ENCODE measurements around the gene ESPN.
A peak's percentile ranks its signal among the peaks of the same experiment; 100 is the strongest.
"Not testable (repeated sequence)": the region's sequence is repeated elsewhere in the genome, so short reads cannot be mapped to it uniquely, and the experiment has no call there.

ESPN gene

GRCh38 chr1:6434186-6434585 lies 9.6 kb downstream of the ESPN start:
- no peak for DNase-seq
- Histone ChIP-seq H3K27me3 (no peaks in the 10 kb centered on the region), H3K36me3 (no peaks in the 10 kb centered on the region), H3K4me3 (ENCODE audit: low read depth, low read length) (no peak overlapping the region), H3K4me1 (no peaks in the 10 kb centered on the region), H3K9me3 (no peaks in the 10 kb centered on the region)
- TF ChIP-seq, protein P1, sequence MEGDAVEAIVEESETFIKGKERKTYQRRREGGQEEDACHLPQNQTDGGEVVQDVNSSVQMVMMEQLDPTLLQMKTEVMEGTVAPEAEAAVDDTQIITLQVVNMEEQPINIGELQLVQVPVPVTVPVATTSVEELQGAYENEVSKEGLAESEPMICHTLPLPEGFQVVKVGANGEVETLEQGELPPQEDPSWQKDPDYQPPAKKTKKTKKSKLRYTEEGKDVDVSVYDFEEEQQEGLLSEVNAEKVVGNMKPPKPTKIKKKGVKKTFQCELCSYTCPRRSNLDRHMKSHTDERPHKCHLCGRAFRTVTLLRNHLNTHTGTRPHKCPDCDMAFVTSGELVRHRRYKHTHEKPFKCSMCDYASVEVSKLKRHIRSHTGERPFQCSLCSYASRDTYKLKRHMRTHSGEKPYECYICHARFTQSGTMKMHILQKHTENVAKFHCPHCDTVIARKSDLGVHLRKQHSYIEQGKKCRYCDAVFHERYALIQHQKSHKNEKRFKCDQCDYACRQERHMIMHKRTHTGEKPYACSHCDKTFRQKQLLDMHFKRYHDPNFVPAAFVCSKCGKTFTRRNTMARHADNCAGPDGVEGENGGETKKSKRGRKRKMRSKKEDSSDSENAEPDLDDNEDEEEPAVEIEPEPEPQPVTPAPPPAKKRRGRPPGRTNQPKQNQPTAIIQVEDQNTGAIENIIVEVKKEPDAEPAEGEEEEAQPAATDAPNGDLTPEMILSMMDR (IDR thresholded peaks at IDR 0.05; ENCODE audit: low read depth, low read length): no peak

DNA sequence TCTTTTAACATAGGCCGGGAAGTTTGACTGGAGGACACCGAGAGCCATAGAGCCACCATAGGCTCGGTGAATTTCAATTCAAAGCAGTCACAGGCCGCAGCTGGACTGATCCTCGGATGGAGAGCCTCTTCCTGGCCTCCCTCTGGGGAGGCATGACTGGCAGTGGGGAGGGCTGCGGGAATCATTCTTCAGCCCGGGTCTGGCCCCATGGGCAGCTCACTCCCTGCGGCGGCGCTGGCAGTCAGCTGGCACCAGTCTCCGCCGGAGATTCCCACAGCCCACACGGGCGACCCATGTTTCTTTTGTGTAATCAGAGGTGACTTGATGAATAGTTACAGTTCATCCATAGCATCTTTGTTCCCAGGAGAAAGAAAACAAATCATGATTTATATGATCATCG lies 10.6 kb downstream of the ESPN start:
- Histone ChIP-seq H3K4me1 (no peaks in the 10 kb centered on the region), H3K27me3 (no peaks in the 10 kb centered on the region), H3K4me3 (ENCODE audit: low read depth, low read length) (no peak overlapping the region), H3K9me3 (no peaks in the 10 kb centered on the region), H3K36me3 (no peaks in the 10 kb centered on the region)
- TF ChIP-seq, protein P1 (IDR thresholded peaks at IDR 0.05; ENCODE audit: low read depth, low read length): no peak
- DNase-seq: no peak

GRCh38 chr1:6435547-6435946 lies 11.0 kb downstream of the ESPN start:
- no peak overlapping the region for H3K4me3 ChIP-seq (ENCODE audit: low read depth, low read length)
- TF ChIP-seq, protein P1 (IDR thresholded peaks at IDR 0.05; ENCODE audit: low read depth, low read length): no peak
- no peaks in the 10 kb centered on the region for H3K27me3 ChIP-seq
- H3K9me3 ChIP-seq: no peaks in the 10 kb centered on the region
- H3K36me3 ChIP-seq: no peaks in the 10 kb centered on the region
- no peak for DNase-seq
- H3K4me1 ChIP-seq: no peaks in the 10 kb centered on the region

GRCh38 chr1:6436277-6436676 lies 11.7 kb downstream of the ESPN start:
- H3K4me3 ChIP-seq (ENCODE audit: low read depth, low read length); H3K27me3 ChIP-seq; H3K9me3 ChIP-seq; H3K4me1 ChIP-seq; H3K36me3 ChIP-seq; DNase-seq: not testable (repeated sequence)

- TF ChIP-seq, protein P1 (IDR thresholded peaks at IDR 0.05; ENCODE audit: low read depth, low read length): peak; percentile 23; the same call in 1 of the 2 replicates
- H3K4me1 ChIP-seq; H3K4me3 ChIP-seq (ENCODE audit: low read depth, low read length); H3K36me3 ChIP-seq; H3K9me3 ChIP-seq; H3K27me3 ChIP-seq: not testable (repeated sequence)
- peak; percentile 33 for DNase-seq
Observed at GRCh38 chr1:6437012-6437700, 12.6 kb downstream of the ESPN start.

GRCh38 chr1:6438047-6438525 lies 13.5 kb downstream of the ESPN start:
- Histone ChIP-seq H3K9me3 (no peaks in the 10 kb centered on the region), H3K4me3 (ENCODE audit: low read depth, low read length) (no peak overlapping the region), H3K36me3 (no peaks in the 10 kb centered on the region), H3K27me3 (no peaks in the 10 kb centered on the region), H3K4me1 (no peaks in the 10 kb centered on the region)
- DNase-seq: peak; percentile 60
- TF ChIP-seq, protein P1 (IDR thresholded peaks at IDR 0.05; ENCODE audit: low read depth, low read length): peak; percentile 75

Measured in BE2C (cell line).